ELF-1 (cell line): Measurements from ENCODE around the gene FAM83F.
"Not testable (repeated sequence)": the region's sequence is repeated elsewhere in the genome, so short reads cannot be mapped to it uniquely, and the experiment has no call there.

Experiments
- DNase-seq: peaks from one replicate; pipeline ENCODE4 v3.0.0-alpha.2; 2016; ENCODE audit warnings: low read depth, low spot score

FAM83F gene

DNA sequence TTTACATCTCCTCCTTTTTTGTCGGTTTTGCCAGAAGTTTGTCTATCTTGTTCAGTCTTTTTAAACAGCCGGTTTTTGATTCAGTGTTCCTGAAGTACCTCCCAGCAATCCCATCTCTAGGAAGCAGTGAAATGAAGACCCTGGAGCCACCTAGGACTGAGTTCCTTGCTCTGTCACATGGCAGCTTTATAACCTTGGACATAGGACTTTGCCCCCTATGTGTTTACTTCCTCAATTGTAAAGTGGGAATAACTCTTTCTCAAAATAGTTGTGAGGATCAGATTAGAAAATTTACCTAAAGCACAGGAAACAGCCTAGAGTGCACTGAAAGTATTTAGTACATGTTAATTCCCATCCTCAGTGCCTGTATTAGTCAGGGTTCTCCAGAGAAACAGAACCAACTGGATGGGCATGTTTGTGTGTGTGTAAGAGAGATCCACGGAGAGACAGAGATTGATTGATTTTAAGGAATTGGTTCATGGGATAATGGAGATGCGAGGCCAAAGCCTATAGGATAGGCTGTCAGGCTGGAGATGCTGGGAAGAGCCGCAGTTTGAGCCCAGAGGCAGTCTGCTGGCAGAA lies 20.0 kb downstream of the FAM83F start:
- DNase-seq, result no peak

DNA sequence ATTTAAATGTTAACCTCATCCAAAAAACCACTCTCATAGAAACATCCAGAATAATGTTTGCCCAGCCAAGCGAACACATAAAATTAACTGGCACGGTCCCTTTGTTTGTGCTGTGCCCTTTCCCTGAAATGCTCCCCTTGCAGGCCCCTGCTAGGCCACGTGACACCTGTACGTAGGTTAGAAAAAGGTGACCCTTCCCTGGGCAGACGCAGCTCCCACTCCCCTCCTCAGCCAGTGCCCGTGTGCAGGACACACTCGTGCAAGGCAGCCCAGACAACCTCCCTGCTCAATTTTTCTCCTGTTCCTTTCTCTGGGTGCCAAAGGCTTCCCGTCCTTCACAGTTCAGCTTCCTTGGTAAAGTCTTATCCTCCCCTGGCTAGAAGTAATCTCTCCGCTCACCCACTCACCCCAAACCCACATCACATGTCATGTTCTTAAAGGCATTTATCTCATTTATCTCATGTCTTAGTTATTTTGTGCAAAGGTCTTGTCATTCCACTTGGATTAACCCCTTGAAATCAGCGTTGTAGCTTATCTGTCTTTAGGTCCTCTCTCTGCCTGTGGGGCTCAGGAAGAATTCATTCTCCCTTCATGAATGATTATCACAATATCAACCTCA lies 20.7 kb downstream of the FAM83F start:
- no peak for DNase-seq

GRCh38 chr22:40018051-40018450 lies 23.3 kb downstream of the FAM83F start:
- no peak for DNase-seq

GRCh38 chr22:40019100-40019499 lies 24.3 kb downstream of the FAM83F start:
- no peak for DNase-seq

DNA sequence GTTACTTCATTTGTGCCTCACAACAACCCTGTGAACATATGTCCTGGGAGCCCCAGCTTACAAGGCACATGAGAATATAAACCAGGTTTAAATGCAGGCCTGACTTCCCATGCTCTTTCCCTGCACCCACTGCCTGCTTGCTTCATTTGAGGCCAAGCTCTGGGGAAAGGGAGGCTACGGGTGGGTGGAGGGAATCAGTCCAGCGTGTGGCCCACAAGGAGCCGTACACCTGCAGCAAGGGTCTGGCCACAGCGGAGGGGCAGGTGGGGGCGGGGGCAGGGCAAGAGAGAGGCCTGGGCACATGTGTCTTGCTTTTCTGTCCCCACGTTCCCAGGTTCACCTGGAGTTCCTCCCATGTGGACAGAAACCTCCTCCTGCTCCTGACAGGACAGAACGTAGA lies 26.2 kb downstream of the FAM83F start:
- no peak for DNase-seq

DNA sequence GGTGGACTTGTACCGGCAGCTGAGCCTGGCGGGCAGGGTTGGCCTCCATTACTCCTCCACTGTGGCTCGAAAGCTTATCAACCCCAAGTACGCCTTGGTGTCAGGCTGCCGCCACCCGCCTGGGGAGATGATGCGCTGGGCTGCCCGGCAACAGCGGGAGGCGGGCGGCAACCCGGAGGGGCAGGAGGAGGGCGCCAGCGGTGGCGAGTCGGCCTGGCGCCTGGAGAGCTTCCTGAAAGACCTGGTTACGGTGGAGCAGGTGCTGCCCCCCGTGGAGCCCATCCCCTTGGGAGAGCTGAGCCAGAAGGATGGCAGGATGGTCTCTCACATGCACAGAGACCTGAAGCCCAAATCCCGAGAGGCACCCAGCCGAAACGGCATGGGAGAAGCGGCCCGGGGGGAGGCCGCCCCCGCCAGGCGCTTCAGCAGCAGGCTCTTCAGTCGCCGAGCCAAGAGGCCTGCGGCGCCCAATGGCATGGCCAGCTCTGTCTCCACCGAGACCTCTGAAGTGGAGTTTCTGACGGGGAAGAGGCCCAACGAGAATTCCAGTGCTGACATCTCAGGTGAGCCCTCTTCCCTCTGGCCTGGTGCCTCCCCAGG lies 26.7 kb downstream of the FAM83F start:
- DNase-seq, result no peak

DNA sequence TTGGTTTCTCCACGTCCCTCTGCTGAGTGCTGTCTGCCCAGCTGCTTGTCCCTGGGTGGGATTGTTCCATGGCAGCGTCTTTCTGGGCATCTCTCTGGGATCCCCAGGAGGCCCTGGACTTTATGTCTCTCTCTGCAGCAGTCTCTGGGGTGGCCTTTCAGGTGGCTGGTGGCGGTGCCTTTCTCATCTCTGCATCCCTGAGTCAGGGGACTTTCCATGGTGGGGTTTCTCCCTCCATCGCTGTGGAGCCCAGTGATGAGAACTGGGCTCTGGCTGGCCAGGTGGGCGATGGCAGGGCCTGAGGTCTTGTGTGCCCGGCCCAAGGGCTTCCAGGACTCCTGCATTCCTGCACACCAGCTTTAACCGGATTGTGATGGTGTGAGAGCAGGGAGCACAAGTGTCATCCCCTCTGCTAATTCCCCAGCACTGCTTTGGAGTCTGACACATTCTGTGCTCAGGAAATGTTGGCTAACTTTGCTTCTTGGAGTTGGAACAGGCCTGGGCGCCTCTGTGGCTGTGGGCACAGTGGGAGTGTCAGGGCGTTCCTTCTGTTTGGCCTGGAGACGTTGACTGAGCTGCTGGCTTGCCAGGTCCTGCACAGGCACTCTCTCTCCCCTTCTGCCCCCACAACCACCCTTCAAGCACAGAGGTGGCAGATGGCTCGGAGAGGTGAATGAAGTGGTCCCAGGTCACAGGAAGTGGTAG lies 27.9 kb downstream of the FAM83F start:
- DNase-seq, result no peak

DNA sequence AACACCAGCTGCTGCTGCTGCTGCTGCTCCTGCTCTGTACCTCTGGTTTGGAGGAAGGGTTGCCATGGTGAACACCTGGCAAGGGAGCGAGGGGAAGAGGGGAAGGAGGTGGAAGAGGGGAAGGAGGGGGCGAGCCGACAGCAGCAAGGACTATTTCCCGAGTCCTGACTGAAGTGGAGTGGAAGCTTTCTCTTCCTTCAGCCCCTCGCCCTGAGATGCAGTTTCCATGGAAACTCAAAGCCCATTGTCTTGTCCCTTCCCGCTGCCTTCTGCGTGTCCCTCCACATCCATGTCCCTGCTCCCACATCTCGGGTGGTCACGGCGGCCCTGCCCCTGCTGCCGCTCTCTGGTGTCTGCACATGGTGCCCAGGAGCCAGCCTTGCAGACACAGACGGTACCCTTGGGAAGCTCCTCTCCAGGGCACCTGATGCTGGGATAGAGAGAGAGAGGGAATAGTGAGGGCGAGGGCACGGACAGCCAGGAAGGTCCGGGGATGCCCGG lies 28.6 kb downstream of the FAM83F start:
- DNase-seq, result no peak

GRCh38 chr22:40024201-40025061 lies 29.7 kb downstream of the FAM83F start:
- DNase-seq, result peak; percentile 81

- DNase-seq, result not testable (repeated sequence)
Observed at GRCh38 chr22:40025062-40025379, 30.3 kb downstream of the FAM83F start.

GRCh38 chr22:40025856-40026255 lies 31.1 kb downstream of the FAM83F start:
- DNase-seq, result no peak

GRCh38 chr22:40026641-40027040 lies 31.9 kb downstream of the FAM83F start:
- DNase-seq, result no peak

GRCh38 chr22:40027191-40028097 lies 32.7 kb downstream of the FAM83F start:
- DNase-seq, result no peak

DNA sequence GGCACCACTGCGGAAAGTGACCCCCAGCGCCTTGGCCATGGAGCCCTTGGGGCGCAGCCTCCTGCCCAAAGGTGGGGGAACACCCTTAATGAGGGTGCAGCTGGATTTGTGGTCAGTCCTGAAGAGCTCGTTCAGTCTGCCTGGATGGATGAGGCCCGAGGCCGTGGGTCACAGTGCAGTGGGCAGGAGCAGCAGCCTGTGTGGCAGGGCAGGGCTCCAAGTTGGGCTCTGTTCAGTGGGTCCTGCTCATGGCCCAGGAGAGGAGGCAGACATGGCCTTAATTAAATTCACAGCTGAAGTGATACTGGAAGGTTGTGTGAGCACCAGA lies 33.3 kb downstream of the FAM83F start:
- DNase-seq, result no peak

- DNase-seq, result no peak
Observed at GRCh38 chr22:40029189-40029890, 34.6 kb downstream of the FAM83F start.

GRCh38 chr22:40030026-40030757 lies 35.4 kb downstream of the FAM83F start:
- DNase-seq, result no peak

- DNase-seq, result no peak
Observed at GRCh38 chr22:40030758-40031095, 36.0 kb downstream of the FAM83F start.

DNA sequence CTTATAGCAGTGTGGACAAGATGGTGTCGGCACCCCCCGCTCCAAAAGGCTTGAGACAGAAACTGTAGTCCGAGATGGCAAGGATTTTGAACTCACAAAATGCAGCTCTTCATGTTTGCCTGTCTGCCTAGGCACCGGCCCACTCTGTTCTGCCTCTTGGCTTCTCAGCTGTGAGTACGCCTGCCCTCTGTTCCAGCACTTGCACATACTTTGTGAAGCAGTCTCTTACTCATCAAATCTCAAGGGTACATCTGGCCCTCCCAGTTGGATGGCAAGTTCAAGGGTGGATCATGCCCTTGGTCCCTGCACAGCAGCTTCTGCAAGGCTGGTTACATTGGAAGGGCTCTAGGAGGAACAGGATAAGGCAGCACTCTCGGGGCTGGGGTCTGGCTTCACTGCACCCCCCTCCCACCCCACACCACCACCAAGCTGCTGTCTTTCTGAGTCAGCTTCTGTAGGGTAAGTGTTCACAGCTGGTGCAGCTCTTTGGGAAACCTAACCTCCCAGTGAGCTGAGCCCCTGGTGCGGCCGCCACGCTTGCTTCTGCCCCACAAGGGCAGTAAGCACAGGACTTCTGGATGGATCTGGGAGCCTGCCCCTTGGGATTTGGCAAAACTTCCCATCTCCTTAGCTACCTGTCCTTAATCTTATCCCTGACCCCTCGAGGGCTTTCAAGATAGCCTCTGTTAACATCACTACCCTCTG lies 37.2 kb downstream of the FAM83F start:
- no peak for DNase-seq
